Measurements from ENCODE around the gene MAN1C1.

The MAN1C1 gene

GRCh38 chr1:25795946-25796810 lies 179.6 kb downstream of the MAN1C1 start:
- TF ChIP-seq CTCF (conservative IDR thresholded peaks at IDR 0.05) (no peak), ZFX (IDR thresholded peaks at IDR 0.05) (no peak)
- peak overlapping the region; percentile 37 for H3K27ac ChIP-seq

GRCh38 chr1:25796811-25797458 lies 180.3 kb downstream of the MAN1C1 start:
- TF ChIP-seq ZFX (IDR thresholded peaks at IDR 0.05) (no peak), CTCF (conservative IDR thresholded peaks at IDR 0.05) (peak; percentile 73)
- peak overlapping the region; percentile 37 for H3K27ac ChIP-seq

DNA sequence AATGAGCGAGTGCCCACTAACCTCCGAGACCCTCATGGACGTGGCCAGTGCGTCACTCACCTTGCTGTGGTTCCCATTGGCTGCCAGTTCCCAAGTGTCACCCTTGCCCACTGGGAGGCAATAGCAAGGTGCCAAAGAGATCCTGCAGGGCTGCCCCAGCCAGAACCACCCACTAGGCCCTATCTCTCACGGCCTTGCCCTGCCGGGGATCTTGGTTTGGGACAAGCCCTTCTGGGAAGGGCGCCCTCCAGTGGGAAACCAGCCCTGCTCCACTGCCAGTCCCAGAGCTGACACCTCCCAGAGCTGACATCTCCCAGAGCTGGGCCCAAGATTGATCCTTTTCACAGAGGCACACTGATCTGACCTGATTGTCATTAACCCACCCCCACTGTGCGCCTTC lies 181.3 kb downstream of the MAN1C1 start:
- TF ChIP-seq ZFX (IDR thresholded peaks at IDR 0.05) (no peak), CTCF (conservative IDR thresholded peaks at IDR 0.05) (no peak; the same call in 1 of the 2 replicates)

DNA sequence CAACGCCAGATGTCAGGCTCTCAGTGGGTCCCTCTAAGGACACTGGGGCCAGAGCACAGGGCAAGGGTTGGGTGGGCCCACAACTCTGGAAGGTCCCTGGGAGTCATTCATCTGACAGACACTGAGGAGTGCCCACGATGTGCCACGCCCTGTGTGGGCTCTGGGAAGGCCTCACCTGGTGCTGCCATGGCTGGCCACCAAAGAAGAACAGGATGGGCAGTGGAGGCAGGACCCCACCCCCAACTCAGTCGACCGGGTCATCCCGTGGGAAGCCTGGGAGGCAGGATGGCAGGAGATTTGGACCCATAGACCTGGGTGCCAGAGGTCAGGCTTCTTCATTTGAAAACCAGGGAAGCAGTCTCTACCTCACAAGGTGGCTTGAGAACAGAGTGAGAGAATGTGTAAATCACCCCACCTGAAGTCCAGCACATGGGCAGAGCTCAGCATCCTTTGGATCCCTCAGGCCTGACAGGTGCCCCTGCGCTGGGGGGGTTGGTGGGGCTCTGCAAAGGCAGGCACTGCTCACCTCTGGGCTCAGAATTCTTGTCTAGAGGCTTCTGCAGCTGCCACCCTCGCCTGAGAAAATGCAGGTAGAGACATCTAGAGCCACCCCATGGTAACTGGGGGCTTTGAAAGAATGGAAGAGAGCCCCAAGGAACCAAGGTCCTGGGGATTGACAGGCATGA lies 182.2 kb downstream of the MAN1C1 start:
- TF ChIP-seq ZFX (IDR thresholded peaks at IDR 0.05) (no peak), CTCF (conservative IDR thresholded peaks at IDR 0.05) (no peak)
- no peak overlapping the region for H3K27ac ChIP-seq

More for the DNA sequence above, 181.3 kb downstream of the MAN1C1 start:
- H3K27ac ChIP-seq = no peak overlapping the region

DNA sequence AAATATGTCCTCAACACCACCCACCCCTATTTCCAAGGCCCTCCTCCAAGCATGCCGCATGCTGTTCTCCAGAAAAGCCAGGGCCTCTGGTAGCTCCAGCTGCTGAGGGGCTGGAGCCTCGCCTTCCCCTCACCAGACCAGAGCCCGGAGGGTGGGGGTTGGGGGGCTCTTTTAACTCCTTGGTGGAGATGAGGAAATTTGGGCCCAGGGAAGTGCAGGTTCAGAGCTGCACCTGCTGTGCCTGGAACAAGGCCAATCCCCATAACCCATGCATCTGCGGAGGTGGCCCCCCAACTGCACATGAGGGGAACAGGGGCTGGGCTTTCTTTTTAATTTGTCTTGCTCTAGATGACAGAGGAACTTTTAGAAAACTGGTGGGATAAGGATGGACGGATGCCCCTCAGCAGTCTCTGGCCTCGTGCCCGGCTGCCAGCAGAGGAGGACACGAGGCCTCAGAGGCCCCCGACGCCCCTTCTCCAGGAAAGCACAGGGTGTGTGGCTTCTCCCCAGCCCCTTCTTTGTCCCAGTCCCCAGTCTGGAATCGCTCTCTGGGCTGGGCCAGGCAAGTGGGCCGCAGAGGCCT lies 182.9 kb downstream of the MAN1C1 start:
- H3K27ac ChIP-seq = peak overlapping the region; percentile 65; the same call in 1 of the 2 replicates
- TF ChIP-seq CTCF (conservative IDR thresholded peaks at IDR 0.05) (no peak), ZFX (IDR thresholded peaks at IDR 0.05) (no peak)

GRCh38 chr1:25799935-25800702 lies 183.5 kb downstream of the MAN1C1 start, which contains the start of gene SELENON:
Gene SELENON, plus strand, starts transcription at chr1:25800193. Its CDS starts 38 bp downstream, at chr1:25800231.
- peak within 1 kb of the TSS; percentile 65 for H3K27ac ChIP-seq

More at GRCh38 chr1:25799935-25800702, 183.5 kb downstream of the MAN1C1 start, which contains the start of gene SELENON:
- peak; percentile 38; the same call in 1 of the 2 replicates for TF ChIP-seq ZFX (IDR thresholded peaks at IDR 0.05)
- no peak for TF ChIP-seq CTCF (conservative IDR thresholded peaks at IDR 0.05)

Measured in C4-2B (cell line).